ENCODE data around the gene LPCAT3. TPM values are rescaled to one million over a fixed set of nuclear protein-coding genes. Genes with fewer than 3 reads are reported as not detected.
A peak's percentile ranks its signal among the peaks of the same experiment; 100 is the strongest.

Gene LPCAT3
- total and polyA plus RNA-seq, 4 donors: 41.9 to 96.5 (median 77.0) TPM

DNA sequence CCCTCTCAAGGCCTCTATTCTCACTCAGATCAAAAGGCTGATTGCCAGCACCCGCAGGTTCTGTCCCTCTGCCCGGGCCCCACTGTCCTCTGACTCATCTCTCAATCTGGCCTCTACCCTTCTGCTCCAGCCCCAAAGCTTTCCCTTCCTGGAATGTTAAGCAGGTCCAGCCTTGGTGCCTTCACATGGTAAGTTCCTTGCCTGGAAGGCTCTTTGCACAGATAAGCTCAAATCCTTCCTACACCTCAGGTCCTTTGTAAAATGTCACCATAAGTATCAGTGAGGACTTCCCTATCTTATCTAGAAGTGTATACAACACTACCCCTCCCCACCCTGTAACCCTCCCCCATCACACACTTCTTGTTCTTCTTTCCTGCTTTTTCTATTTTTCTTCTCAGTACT, 22.2 kb downstream of the LPCAT3 start:
- H3K4me1 ChIP-seq (ENCODE audit: control insufficient read depth in 4 of 4, insufficient read depth in 4 of 4, low read length in 3 of 4): peaks cover 0 to 6% (median 1%) of the 10 kb centered on the region in 4 donors
- no peak for DNase-seq (ENCODE audit: low spot score)
- H3K4me3 ChIP-seq (ENCODE audit: low read depth in 1 of 3, low read length in 3 of 3): no peak overlapping the region
- H3K27ac ChIP-seq (ENCODE audit: low read depth in 1 of 2, low read length in 2 of 2): no peak overlapping the region
- 68% methylated on average over 2 of the region's 2 CpGs for WGBS
- H3K27me3 ChIP-seq (ENCODE audit: control insufficient read depth in 4 of 4, insufficient read depth in 4 of 4, low read length in 3 of 4): no peaks in the 10 kb centered on the region
- H3K36me3 ChIP-seq (ENCODE audit: control insufficient read depth in 4 of 4, insufficient read depth in 3 of 4, low read depth in 1 of 4, low read length in 3 of 4): peaks cover 0 to 24% (median 9%) of the 10 kb centered on the region in 4 donors
- H3K9ac ChIP-seq (ENCODE audit: low read depth in 1 of 2, low read length in 2 of 2): no peak overlapping the region
- no peaks in the 10 kb centered on the region for H3K9me3 ChIP-seq (ENCODE audit: control insufficient read depth in 4 of 4, low read length in 3 of 4)
- no peak for TF ChIP-seq FOXA1 (IDR thresholded peaks at IDR 0.05)
- TF ChIP-seq, protein P1, sequence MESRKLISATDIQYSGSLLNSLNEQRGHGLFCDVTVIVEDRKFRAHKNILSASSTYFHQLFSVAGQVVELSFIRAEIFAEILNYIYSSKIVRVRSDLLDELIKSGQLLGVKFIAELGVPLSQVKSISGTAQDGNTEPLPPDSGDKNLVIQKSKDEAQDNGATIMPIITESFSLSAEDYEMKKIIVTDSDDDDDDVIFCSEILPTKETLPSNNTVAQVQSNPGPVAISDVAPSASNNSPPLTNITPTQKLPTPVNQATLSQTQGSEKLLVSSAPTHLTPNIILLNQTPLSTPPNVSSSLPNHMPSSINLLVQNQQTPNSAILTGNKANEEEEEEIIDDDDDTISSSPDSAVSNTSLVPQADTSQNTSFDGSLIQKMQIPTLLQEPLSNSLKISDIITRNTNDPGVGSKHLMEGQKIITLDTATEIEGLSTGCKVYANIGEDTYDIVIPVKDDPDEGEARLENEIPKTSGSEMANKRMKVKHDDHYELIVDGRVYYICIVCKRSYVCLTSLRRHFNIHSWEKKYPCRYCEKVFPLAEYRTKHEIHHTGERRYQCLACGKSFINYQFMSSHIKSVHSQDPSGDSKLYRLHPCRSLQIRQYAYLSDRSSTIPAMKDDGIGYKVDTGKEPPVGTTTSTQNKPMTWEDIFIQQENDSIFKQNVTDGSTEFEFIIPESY (IDR thresholded peaks at IDR 0.05): no peak
- no peak for TF ChIP-seq RXRA (IDR thresholded peaks at IDR 0.05)
- TF ChIP-seq, protein P2, sequence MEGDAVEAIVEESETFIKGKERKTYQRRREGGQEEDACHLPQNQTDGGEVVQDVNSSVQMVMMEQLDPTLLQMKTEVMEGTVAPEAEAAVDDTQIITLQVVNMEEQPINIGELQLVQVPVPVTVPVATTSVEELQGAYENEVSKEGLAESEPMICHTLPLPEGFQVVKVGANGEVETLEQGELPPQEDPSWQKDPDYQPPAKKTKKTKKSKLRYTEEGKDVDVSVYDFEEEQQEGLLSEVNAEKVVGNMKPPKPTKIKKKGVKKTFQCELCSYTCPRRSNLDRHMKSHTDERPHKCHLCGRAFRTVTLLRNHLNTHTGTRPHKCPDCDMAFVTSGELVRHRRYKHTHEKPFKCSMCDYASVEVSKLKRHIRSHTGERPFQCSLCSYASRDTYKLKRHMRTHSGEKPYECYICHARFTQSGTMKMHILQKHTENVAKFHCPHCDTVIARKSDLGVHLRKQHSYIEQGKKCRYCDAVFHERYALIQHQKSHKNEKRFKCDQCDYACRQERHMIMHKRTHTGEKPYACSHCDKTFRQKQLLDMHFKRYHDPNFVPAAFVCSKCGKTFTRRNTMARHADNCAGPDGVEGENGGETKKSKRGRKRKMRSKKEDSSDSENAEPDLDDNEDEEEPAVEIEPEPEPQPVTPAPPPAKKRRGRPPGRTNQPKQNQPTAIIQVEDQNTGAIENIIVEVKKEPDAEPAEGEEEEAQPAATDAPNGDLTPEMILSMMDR (IDR thresholded peaks at IDR 0.05; ENCODE audit: low read depth, low read length, missing input control): no peak
- no peak for TF ChIP-seq HNF4G (IDR thresholded peaks at IDR 0.05)
- no peak for TF ChIP-seq NR2F2 (IDR thresholded peaks at IDR 0.05)

DNA sequence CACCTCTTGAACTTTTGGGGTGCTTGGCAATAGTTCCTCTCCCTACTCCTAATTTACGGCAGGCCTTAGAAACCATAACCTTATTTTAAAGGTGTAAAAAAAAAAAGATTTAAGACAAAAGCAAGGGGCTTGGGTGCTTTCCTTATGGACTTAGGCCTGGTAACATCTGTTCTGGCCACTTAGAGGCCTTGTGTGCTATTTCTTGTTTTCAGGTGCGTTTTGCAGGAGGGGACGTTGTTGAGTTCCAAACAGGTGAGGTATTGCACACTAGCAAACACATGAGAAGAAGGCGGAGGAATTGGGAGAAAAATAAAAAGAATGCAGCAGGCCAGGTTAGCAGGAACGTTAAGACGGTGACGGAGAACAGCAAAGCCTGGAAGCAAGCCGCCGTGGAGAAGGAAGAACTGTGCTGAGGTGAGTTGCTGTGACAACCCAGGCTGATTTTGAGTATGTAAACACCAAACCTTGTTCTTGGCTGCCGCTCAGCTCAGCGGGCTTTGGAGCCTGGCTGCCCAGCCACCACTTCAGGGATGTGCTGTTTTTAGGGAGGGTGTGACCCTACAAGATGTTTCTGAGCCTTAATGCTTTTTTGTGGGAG, 30.2 kb downstream of the LPCAT3 start:
- Histone ChIP-seq H3K4me3 (ENCODE audit: low read depth in 1 of 3, low read length in 3 of 3) (no peak overlapping the region), H3K4me1 (ENCODE audit: control insufficient read depth in 4 of 4, insufficient read depth in 4 of 4, low read length in 3 of 4) (peaks cover 0 to 15% (median 12%) of the 10 kb centered on the region in 4 donors), H3K36me3 (ENCODE audit: control insufficient read depth in 4 of 4, insufficient read depth in 3 of 4, low read depth in 1 of 4, low read length in 3 of 4) (peaks cover 0 to 16% (median 4%) of the 10 kb centered on the region in 4 donors), H3K27ac (ENCODE audit: low read depth in 1 of 2, low read length in 2 of 2) (no peak overlapping the region), H3K9ac (ENCODE audit: low read depth in 1 of 2, low read length in 2 of 2) (no peak overlapping the region), H3K9me3 (ENCODE audit: control insufficient read depth in 4 of 4, low read length in 3 of 4) (no peaks in the 10 kb centered on the region), H3K27me3 (ENCODE audit: control insufficient read depth in 4 of 4, insufficient read depth in 4 of 4, low read length in 3 of 4) (no peaks in the 10 kb centered on the region)
- no peak for DNase-seq (ENCODE audit: low spot score)
- TF ChIP-seq, protein P3, sequence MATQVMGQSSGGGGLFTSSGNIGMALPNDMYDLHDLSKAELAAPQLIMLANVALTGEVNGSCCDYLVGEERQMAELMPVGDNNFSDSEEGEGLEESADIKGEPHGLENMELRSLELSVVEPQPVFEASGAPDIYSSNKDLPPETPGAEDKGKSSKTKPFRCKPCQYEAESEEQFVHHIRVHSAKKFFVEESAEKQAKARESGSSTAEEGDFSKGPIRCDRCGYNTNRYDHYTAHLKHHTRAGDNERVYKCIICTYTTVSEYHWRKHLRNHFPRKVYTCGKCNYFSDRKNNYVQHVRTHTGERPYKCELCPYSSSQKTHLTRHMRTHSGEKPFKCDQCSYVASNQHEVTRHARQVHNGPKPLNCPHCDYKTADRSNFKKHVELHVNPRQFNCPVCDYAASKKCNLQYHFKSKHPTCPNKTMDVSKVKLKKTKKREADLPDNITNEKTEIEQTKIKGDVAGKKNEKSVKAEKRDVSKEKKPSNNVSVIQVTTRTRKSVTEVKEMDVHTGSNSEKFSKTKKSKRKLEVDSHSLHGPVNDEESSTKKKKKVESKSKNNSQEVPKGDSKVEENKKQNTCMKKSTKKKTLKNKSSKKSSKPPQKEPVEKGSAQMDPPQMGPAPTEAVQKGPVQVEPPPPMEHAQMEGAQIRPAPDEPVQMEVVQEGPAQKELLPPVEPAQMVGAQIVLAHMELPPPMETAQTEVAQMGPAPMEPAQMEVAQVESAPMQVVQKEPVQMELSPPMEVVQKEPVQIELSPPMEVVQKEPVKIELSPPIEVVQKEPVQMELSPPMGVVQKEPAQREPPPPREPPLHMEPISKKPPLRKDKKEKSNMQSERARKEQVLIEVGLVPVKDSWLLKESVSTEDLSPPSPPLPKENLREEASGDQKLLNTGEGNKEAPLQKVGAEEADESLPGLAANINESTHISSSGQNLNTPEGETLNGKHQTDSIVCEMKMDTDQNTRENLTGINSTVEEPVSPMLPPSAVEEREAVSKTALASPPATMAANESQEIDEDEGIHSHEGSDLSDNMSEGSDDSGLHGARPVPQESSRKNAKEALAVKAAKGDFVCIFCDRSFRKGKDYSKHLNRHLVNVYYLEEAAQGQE (IDR thresholded peaks at IDR 0.05): no peak
- TF ChIP-seq FOXA2 (IDR thresholded peaks at IDR 0.05): peak; percentile 67
- WGBS: 49% methylated on average over 11 of the region's 11 CpGs

DNA sequence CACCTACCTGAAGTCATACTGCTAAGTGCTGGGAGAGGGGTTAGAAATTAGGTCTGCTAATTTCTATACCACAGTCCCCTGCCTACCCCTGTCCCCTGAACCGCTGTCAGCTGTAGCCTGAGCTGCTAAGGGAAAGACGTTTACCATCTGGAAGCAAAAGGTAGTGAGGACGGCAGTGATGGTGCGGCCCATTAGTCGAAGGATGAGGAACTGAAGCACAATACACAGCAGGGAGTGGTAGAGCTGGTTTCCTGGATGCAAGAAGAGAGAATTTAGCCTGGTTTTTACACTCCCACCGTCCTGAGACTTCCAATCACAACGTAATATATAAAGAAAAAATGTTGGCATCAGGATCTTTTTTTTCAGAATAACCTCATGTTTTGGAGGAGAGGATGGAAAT, 35.7 kb downstream of the LPCAT3 start:
- Histone ChIP-seq H3K36me3 (ENCODE audit: control insufficient read depth in 4 of 4, insufficient read depth in 3 of 4, low read depth in 1 of 4, low read length in 3 of 4) (peaks cover 0 to 48% (median 37%) of the 10 kb centered on the region in 4 donors), H3K9ac (ENCODE audit: low read depth in 1 of 2, low read length in 2 of 2) (no peak overlapping the region), H3K4me3 (ENCODE audit: low read depth in 1 of 3, low read length in 3 of 3) (no peak overlapping the region), H3K27ac (ENCODE audit: low read depth in 1 of 2, low read length in 2 of 2) (no peak overlapping the region), H3K4me1 (ENCODE audit: control insufficient read depth in 4 of 4, insufficient read depth in 4 of 4, low read length in 3 of 4) (peaks cover 4 to 28% (median 25%) of the 10 kb centered on the region in 4 donors), H3K9me3 (ENCODE audit: control insufficient read depth in 4 of 4, low read length in 3 of 4) (no peaks in the 10 kb centered on the region), H3K27me3 (ENCODE audit: control insufficient read depth in 4 of 4, insufficient read depth in 4 of 4, low read length in 3 of 4) (no peaks in the 10 kb centered on the region)
- DNase-seq (ENCODE audit: low spot score): no peak
- 93% methylated on average over 7 of the region's 7 CpGs for WGBS
- TF ChIP-seq NR2F2 (IDR thresholded peaks at IDR 0.05) (no peak), JUND (IDR thresholded peaks at IDR 0.05) (no peak), GABPA (IDR thresholded peaks at IDR 0.05 in 1 of 2, conservative IDR thresholded peaks at IDR 0.05 in 1 of 2) (no peak), TAF1 (conservative IDR thresholded peaks at IDR 0.05) (no peak), SP1 (IDR thresholded peaks at IDR 0.05) (no peak)
- TF ChIP-seq, protein P4, sequence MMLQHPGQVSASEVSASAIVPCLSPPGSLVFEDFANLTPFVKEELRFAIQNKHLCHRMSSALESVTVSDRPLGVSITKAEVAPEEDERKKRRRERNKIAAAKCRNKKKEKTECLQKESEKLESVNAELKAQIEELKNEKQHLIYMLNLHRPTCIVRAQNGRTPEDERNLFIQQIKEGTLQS (IDR thresholded peaks at IDR 0.05): no peak
- TF ChIP-seq, protein P3 (IDR thresholded peaks at IDR 0.05): no peak

Data from liver (tissue), 9 donors.